Kidney epithelial cell (primary cell): Measurements from ENCODE around the gene GJD2. TPM values are rescaled to one million over a fixed set of nuclear protein-coding genes. Genes with fewer than 3 reads are reported as not detected.

Experiments used
- DNase-seq: peaks from one replicate; pipeline ENCODE4 v3.0.0-alpha.2; 2010; ENCODE audit warnings: low read depth
- H3K27me3 ChIP-seq: 2 replicates; pipeline ENCODE4 v1.6.0; 2011; ENCODE audit warnings: low read length; ENCODE audit not compliant: control insufficient read depth, insufficient read depth
- H3K36me3 ChIP-seq: 2 replicates; pipeline ENCODE4 v1.5.1; 2011; ENCODE audit warnings: low read length; ENCODE audit not compliant: control insufficient read depth, insufficient read depth
- H3K4me3 ChIP-seq: 2 replicates; pipeline ENCODE4 v1.5.1; 2011; ENCODE audit warnings: low read depth, mild to moderate bottlenecking, control low read depth, low read length
- total RNA-seq: library from RNA; depleted of rRNA; stranded (reverse); fragments of >200 nt; gene quantifications from 2 replicates; pipeline ENCODE4 v1.2.3, GENCODE V29; 2015
- TF ChIP-seq, protein P1 (sequence below): IDR thresholded peaks from 2 replicates; pipeline ENCODE4 v1.5.1; 2011; ENCODE audit warnings: mild to moderate bottlenecking, moderate library complexity, low read length, control low read depth, inconsistent platforms; ENCODE audit not compliant: insufficient read depth, poor library complexity, severe bottlenecking

The GJD2 gene
- total RNA-seq, result not detected in 2 replicates

DNA sequence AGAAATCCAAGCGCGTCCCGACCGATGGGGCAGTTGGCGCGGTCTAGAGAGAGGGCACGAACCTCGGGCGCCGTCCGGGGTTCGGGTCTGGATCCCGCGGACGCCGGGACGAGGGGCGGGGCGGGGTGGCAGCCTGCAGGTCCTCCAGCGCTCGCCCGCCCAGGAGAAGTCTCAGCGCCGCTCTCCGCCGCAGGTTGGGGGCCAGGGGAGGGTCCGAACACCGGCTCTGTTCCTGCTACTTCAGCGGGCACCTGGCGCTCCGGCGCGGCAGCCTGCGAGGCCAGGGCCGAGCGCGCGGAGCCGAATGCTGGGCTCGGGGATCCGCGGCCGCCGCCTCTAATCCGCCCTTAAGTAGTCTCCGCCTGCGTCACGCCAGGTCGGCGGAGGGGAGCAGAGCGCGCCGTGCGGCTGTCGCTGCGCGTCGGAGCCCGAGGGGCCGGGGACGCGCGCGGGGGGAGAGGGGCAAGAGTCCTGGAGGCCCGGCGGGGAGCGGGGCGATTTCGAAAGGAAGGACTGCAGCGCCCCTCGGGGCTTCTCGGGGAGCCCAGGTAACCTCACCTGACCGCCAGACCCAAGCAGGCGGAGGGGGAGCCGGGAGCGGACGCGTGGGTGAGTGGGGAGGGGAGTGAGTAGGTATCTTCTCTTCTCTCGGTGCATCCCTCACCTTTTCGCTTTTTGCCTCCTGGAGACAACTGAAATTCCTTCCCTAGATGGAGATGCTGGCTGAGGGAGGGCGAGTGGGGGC is at the start of gene GJD2:
Gene GJD2 (minus strand): TSS at position 325 of the 745 bp plus-strand sequence. CDS start 510 bp downstream, outside the sequence.
- Histone ChIP-seq H3K27me3 (peaks cover 32% of the 10 kb centered on the region), H3K4me3 (no peak within 1 kb of the TSS), H3K36me3 (no peaks in the 10 kb centered on the region)
- no peak for DNase-seq
- TF ChIP-seq, protein P1, sequence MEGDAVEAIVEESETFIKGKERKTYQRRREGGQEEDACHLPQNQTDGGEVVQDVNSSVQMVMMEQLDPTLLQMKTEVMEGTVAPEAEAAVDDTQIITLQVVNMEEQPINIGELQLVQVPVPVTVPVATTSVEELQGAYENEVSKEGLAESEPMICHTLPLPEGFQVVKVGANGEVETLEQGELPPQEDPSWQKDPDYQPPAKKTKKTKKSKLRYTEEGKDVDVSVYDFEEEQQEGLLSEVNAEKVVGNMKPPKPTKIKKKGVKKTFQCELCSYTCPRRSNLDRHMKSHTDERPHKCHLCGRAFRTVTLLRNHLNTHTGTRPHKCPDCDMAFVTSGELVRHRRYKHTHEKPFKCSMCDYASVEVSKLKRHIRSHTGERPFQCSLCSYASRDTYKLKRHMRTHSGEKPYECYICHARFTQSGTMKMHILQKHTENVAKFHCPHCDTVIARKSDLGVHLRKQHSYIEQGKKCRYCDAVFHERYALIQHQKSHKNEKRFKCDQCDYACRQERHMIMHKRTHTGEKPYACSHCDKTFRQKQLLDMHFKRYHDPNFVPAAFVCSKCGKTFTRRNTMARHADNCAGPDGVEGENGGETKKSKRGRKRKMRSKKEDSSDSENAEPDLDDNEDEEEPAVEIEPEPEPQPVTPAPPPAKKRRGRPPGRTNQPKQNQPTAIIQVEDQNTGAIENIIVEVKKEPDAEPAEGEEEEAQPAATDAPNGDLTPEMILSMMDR, result no peak

DNA sequence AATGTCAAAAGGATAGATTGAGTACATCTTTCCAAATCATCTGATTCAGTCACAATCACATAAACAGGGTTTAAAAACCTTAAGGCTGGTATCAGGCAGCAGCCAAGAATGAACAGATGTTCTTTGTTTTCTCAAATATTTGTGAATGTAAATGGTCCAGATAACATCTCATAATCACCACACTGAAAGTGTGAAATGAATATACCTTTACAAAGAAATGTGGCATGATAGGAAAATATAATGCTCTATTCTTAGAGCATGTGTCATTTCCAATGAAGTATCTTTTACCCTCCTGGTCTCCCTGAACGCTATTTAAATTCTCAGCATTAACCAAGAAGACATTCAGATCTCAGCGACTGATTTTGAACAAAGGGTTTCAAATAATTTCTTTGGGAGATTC is 49.3 kb upstream of the GJD2 start:
- TF ChIP-seq, protein P1, result no peak
- H3K36me3 ChIP-seq, result no peaks in the 10 kb centered on the region
- H3K4me3 ChIP-seq, result no peak overlapping the region
- no peaks in the 10 kb centered on the region for H3K27me3 ChIP-seq
- no peak for DNase-seq

DNA sequence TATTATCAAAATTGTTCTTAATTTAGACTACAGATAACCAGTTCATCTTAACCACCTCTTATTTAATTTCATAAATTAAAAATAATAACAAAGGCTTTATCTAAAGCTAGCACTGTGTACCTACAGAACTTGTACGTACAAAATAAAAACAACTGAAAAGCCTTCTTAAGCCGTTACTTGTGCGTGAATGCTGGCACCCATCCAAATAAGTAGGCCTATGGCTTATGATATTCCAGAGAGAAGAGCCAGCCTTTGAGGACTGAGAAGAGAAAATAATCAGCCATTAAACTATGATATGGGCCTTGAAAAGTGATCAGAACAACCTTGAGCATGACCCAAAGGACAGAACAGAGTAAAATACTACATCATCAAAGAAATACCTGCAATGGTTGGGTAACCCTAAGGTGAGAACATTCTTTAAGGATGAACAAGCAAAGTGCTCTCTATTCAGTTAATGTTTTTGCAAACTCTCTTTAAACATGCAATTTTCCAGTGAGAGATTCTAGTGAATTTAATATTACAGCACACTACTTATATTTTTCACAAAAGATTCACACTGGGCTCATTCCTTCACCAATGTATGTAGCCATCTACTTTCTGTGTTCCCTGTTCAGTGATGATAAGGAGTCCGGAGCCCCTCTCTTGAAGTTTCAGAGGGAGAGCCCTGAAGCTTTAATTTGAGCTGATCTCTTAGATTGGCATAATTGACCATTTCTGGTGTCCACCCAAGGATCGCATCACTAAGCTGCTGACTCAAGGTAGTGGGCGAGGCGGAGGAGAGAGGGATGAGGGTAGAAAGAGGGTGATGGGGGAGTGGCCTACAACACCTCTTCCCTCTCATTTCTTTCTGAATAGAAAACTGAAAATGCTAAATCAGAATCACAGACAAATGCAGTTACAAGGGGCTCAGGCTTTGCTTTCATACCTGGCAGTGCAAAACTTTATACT is 48.3 kb upstream of the GJD2 start:
- no peaks in the 10 kb centered on the region for H3K27me3 ChIP-seq
- TF ChIP-seq, protein P1, result no peak
- DNase-seq, result no peak
- no peaks in the 10 kb centered on the region for H3K36me3 ChIP-seq
- no peak overlapping the region for H3K4me3 ChIP-seq

DNA sequence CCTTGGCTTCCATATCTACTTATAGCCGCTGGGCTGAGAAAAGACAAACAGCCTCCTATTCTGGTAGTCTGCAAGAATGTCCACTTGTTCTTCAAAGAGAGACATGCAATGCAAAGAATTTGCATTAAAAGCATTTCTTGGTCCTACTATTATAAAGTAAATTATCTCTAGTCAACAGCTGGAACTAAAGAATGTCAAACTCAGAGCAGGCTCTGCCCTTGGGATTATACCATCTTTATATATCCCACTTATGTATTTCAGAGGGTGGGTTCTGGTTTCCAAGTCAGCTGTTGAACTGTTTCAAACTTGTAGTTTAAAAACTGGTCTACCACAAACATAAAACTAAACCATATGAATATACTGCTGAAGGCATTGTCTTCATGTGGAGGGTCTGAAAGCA is 47.6 kb upstream of the GJD2 start:
- DNase-seq, result no peak
- TF ChIP-seq, protein P1, result no peak
- Histone ChIP-seq H3K4me3 (no peak overlapping the region), H3K36me3 (no peaks in the 10 kb centered on the region), H3K27me3 (no peaks in the 10 kb centered on the region)

DNA sequence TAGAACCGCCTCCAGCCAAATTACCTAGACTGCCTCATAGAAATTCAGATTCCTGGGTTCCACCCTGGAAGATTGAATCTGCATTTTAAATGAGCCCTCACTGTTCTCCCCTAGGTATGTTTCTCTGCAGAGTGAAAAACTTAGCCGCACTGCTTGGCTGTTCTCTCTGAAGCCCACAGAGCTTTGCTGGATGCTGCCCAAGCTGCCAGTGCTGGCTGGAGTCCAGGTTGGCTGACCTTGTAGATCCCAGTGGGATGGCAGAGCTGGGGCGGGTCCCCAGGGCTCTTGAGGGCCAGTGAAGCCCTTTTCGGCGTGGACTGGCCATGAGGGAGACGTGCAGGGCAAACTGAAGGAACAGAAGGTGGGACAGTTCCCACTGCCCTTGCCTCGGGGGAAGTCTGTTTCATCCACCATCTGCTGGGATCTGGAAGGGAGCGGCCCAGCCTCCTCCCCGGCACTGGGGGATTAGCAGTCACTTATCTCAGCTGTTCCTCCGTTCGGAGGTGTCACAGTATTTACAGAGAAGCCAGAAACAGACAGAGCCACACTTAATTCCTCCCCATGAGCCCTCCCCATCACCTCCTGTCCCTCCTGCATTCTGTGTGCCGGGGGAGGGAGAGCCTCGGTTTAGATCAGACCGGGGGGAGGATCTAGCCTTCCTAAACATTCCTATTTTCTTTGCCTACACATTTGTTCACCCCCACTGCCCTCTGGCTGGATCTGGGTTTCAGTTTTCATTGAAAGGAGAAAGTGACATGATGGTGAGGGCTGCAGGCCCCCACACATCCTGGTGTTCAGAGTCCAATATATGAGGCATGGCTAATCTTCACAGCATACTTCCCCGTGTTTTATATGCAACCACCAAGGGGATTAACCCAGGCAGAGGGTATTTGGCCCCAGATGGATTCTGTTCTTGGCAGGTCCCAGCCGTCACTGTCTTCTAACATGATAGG is 44.6 kb upstream of the GJD2 start:
- Histone ChIP-seq H3K4me3 (no peak overlapping the region), H3K27me3 (peaks cover 15% of the 10 kb centered on the region), H3K36me3 (no peaks in the 10 kb centered on the region)
- TF ChIP-seq, protein P1, result no peak
- DNase-seq, result no peak
